Activated T-helper 1 cell treated with Interleukin-2 at 50 U/mL for 16 hours (primary cell): Measurements from ENCODE around the gene TNFRSF1A.
"Not testable (repeated sequence)": the region's sequence is repeated elsewhere in the genome, so short reads cannot be mapped to it uniquely, and the experiment has no call there.

Experiments
- DNase-seq: peaks from one replicate; pipeline ENCODE4 v3.0.0-alpha.2; 2020; ENCODE audit warnings: low read depth

The TNFRSF1A gene

DNA sequence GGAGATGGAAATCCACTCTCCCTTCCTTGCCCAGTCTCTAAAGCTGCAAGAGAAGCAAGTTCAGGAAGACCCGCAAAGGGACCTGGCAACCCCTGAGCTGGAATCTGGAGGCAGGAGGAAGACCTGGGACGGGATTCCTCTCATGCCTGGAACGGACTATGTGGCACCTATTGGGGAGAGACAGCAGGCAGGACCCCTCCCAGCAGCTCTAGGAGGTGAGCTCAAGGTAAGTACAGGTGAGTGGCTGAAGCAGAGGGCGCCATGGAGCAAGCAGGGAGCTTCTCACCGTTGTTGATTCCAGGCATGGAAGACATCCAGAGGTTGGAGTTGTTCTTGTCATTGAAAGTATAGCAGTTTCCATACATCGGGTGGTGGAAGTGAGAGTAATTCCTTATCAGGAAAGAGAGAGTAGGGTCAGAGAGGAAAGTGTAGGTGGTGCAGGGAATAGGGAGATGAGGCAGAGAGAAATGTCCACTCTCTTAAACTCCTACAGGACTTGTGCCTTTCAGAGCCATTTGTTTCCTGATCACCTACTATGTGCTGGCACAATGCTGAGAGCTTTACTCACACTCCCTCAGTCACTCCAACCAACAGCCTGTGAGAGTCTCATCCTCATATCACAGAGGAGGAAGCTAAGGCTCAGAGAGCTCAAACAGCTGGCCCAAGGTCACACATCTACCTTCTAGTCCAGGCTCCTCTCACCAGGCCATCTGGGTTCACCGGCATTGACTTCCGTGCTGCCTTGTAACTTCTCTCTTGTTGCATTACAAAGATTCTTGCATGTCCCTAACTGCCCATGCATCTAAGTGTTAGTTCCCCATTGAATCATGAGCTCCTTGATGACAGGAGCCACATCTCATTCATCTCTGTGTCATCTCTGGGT is 13.9 kb upstream of the TNFRSF1A start:
- no peak for DNase-seq

DNA sequence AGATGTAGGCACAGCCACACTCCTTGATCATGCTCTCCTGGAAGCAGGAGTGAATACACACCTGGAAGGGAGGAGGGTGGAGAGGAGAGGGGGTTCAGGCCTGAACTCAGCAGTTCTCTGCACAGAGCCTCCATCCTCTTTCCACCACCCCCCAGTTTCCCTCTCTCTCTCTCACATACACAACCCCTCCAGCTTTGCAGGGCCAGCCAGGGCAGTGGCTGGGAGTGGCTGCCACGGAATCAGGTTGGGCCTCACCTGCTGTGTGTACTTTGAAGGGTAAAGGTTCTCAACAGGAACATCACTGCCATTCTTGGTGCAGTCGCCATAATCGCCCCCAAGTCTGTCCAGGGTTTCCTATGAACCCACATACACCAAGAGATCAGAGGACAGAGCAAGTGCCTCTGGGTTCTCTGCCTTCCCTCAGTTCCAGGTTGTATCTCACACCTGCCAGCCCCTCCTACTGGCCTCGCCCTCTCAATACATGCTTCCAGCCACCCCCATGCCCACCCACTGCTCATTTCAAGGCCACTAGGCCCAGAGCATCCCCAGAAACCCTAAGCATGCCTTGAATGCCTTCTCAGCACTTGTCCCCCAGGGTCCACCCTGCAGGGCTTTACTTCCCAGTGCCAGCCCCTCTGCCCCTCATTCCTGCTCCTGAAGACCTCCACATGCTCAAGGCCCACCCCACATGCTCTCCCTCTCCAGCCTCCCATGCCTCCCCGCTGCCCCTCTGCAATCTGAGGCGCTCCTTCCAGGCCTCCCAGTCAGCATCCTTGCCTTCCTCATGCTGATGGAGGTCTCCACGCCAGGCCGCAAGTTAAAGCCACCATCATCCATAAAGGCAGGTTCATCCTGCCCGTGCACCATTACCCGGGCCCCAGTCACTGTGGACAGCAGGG is 12.9 kb upstream of the TNFRSF1A start:
- DNase-seq, result no peak

DNA sequence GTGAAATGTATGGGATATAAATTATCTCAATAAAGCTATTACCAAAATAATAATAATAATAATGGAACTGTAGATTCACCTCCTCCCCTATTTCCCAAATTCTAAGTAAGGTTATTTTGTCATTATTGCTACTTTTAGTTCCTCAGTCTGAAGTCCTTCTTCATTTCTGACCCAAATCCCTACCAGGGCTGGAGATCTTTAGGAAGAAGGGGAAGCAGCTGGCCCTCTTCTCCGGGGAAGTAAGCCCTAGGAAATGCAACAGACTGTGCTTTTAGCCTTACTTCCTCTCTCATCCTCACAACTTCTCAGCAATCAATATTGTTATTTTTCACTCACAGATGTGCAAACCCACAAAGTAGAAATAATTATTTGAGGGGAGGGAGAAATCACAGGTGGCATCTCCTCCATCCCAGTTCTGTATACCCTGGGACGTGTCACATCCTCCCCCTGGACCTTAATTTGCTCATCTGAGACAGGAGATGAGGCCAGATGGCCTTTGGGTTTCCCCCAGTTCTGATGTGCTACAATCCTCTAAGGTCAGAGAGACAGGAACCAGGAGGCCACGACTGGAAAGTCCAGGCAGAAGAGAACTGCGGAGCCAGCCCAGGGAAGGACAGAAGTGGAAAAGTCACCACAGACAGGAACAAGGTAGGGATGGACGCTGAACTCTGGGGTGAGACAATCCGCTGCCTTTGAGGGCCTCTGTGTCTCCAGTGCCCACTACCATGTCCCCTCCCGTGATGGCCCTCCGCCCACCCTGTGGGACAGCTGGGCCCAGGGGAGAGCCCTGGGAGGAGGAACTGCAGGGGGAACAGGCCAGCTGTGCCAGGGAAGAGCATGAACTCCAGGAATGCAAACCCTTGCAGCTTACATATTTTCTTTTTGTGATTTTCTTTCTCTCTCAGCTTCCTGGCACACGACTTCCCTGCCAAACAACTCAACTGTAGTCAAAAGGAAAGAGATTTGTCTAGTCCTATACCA is 10.6 kb upstream of the TNFRSF1A start:
- DNase-seq, result no peak

DNA sequence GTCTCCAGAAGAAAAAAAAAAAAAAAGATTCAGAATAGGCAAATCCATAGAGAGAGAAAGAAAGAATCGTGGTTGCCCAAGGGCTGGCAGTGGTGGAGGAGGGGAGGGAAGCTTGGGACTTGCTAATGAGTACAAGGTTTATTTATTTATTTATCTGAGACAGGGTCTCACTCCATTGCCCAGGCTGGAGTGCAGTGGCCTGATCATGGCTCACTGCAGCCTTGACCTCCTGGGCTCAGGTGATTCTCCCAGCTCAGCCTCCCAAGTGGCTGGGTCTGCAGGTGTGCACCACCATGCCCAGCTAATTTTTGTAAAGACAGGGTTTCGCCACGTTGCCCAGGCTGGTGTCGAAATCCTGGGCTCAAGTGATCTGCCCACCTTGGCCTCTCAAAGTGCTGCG is 9.7 kb upstream of the TNFRSF1A start:
- DNase-seq, result no peak

DNA sequence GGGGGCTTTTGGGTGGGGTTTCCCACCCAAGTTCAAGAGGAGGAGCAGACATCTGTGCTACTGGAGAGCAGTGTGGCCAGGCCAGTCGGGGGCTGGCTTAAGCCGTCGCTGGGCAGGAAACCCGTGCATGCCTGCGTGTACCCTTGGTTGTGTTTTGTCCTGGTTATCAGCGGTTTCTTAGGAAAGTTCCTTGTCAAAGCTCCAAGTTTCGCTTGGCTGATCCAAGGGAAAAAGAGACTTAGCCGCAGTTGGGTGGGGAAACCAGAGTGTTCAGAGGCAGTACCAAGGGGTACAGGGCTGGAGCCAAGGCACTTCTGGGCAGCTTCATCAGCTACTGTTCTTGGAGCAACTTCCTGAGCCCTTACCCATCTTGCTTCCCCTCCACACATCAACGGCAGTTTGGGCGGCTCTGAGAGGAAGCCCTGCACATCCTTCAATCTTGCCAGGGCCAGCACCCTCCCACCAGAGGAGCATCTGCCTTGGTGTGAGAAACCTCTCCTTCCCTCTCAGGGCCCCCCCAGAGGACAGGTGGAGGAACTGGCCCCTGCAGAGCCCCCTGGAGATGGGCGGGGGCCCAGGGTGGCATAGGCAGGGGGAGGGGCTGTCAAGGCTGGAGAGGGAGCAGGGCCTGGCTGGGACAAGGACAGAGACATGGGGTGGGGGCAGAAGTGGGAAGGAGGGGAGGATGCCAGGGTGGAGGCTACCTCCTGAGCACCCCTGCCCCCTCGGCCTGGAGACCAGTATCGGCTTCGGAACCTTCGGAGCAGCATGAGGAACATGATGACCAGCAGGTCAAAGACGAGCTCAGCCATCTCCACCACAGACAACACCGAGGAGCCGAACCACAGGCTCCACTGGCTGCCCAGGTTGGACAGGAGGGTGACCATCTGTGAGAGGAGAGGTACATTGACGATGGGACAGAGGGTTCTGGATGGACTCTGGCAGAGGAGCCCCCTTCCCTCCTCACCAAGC is 5.8 kb upstream of the TNFRSF1A start:
- no peak for DNase-seq

DNA sequence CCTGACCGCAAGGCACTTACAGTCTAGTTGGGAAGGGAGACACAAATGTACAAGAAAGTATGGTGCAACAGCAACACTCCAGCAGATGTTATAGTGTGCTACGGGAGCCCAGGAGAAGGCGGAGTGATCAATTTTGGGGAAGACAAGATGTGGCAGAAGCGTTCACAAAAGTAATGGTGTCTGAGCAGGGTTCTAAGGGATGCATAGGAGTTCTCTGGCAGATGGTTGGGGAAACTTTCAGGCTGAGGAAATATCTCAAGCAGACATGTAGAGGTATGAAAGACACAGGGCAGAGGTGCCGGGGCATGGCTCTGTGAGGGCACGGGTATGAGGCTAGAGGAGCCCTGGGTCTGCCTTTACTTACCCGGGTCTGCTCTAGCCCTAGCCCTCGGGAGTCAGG is 5.1 kb upstream of the TNFRSF1A start:
- no peak for DNase-seq

DNA sequence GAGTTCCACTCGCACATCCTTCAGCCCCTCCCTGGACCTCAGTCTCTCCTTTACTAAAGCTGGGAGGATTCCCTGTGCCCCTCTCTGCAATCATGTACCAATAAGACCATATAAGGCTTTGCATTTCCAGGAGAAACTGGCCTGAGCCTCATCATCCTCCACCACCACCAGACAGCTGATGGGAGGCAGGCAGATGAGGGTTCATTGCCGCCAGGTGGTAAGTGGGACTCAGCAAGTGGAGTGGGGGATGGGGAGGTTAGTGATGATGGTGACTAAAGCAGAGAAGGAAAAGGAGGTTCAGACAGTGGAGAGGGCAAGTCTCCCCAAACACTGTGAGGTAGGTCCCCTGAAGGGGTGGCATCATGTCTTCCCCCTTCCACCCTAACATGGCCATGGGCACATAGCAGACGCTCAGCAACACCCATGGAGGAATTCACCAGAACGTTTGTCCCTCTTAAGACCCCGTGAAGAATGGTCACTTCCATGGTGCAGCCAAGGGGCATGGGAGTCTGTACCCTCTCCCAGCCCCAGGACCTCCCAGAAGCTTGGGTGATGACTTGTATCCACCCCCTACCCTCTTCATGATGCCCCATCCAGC is 4.5 kb upstream of the TNFRSF1A start:
- no peak for DNase-seq

DNA sequence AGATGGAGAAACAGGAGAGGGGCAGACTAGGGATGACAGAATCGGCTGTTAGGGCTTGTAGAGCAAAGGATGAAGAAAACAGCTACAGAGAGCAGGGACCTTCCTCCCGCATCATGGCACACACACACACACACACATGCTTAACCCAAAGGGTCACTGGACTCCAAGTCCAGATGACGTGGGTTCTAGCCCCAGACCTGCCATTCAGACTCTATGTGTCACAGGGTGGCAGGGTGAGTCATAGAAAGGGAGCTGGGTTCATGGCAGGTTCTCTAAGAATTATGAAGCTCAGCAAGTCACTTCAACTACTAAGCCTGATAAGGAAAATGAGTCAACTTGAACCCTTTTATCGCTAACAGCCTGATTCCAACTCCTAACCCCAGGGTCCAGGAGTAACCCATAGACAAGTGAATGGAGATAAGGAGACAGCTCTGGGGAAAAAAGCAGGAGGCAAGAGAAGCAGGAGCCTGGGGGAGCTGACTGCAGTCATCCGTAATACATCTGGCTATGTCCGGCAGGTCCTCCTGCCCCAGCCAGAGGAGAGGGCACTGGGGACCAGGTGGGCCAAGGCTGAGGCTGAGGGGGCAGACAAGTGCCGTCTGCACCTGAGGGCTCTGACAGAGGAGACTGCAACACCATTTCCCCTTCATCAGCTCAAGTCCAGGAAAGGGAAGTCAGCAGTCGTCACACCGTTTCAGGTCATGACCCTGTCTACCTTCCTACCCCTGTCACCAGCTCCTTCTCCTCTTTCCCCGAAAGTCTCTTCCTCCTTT is 3.6 kb upstream of the TNFRSF1A start:
- no peak for DNase-seq

DNA sequence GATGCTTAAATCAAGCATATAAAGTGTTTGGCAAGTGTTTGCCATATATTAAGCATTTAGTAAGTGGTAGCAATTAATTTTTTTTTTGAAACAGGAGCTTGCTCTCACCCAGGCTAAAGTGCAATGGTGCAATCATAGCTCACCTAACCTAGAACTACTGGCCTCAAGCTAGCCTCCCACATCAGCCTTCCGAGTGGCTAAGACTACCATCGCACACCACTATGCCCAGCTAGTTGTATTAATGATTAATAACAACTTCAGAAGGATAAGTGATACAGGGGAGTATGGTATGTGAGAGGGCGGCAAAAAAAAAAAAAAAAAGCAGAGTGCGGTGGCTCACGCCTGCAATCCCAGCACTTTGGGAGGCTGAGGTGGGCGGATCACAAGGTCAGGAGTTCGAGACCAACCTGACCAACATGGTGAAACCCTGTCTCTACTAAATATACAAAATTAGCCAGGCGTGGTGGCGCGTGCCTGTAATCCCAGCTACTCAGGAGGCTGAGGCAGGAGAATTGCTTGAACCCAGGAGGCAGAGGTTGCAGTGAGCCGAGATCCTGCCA is 2.3 kb upstream of the TNFRSF1A start:
- DNase-seq, result not testable (repeated sequence)

DNA sequence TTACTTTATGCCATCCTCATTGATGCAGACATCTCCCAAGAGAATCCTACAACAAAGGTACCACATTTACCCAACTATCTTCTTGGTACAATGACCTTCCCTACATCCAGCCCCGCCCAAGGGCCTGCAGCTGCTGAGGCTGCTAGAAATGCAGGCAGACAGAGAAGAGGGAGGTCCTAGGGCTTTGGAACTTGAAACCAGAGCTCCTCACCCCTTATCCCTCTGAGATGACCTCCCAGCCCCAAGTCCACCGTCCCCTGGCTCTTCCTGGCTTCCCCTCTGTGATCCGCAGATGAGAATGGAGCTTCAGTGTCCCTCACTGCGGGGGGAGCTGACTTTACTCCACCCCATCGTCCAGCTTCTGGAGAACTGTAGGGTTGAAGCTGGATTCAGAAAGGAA is 1.6 kb upstream of the TNFRSF1A start:
- DNase-seq, result no peak

DNA sequence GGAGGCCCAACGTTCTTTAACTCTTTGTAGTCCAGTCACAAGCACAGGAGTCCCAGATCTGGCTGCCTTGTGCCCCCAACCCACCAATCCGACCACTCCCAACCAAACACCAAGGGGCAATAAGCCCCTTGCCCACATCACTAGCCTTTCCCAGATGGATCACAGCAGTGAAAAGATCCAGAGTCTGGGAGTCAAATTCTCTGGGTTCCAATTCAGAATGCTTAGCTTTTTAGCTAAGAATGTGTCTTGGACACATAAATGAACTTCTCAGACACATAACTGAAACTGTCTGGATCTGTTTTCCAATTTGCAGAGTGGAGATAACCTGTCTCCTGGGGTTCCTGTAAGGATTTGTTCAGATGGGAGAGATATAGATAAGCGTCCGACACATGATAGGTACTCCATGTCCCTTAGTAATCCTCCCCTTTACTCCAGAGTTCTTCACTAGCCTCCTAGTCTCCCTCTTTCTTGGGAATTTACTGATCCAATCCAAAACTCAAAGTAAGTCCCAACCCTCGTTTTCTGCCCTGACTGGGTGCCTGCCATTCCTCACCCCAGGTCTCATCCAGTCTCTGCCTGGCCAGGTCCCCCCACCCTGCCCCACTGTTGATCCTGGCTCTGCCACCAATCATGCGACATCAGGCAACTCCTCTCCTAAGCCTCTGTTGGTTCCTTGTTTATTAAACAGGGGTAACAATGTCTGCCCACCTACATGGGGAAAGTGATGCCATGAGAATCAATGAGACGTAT is 439 bp upstream of the TNFRSF1A start:
- no peak for DNase-seq

DNA sequence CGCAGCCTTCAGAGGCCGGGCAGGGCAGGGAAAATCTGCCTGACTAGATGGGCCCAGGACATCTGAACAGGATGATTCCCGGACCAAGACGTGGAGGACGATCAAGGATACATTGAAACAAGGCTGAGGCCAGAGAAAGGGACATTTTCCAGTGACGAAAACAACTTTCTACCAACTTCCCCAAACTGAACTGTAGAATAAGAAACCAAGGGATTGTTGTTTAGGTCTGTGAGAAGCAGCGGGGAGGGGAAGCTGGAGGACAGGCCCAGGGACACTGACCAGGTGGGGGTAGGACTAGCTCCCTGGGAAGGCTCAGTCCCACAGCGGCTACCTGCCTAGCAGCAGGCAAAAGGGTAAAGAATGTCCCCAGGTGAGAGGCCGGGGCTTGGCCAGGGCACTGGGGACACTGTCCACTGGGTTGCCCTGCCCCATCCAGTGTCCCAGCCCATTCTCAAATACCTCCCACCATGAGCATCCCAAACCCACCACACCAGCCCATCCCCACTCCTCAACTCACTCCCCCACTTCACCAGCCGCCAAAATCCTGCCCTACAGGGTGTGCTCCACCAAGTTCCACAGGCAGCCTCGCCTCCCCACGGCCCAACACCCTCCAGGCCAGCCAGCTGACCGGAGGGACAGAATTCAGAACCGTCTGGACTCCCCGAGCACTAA is 995 bp downstream of the TNFRSF1A start:
- DNase-seq, result no peak

DNA sequence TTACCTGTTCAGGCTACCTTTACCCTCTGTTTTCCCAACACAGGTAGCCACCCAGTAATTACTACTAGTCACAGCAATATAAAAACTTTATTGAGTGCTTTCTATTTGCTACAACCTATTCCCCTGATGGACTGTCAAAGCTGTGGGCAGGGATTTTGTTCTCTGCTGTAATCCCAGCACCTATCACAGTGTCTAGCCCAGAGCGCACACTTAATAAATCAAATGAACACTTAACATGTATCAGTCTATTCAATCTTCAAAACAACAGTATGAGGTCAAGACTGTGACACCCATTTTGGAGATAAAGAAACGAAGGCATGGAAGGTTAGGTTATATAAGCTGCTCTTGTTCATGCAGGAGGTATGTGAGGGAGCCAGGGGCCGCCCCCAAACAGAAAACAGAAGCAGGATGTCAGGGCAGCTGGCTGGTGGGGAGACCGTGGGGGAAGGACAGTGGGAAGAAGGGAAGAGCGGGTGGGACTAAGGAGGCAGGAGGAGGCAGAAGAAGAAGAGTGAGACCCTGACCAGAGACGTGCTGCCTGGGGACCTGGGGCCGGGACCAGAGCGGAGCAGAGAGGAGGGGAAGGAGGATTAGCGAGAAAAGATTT is 1.7 kb downstream of the TNFRSF1A start:
- DNase-seq, result no peak

DNA sequence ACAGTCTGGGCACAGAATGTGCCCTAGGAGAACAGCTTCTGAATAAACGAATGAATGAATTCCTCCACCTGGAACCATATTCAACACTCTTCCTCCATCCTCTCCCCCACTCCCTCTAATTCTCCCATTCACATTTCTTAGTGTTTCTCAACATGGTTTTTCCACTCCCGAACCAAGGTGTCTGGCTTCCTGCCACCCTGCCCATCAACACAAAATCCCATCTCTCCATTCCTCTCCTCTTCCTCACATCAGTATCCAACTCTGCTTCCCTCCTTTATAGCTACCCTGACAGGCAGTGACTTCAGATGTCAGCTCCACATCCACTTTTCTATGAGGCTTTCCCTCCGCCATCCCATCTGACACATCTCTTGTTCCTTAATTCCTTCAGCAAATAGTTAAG is 2.9 kb downstream of the TNFRSF1A start:
- DNase-seq, result no peak

DNA sequence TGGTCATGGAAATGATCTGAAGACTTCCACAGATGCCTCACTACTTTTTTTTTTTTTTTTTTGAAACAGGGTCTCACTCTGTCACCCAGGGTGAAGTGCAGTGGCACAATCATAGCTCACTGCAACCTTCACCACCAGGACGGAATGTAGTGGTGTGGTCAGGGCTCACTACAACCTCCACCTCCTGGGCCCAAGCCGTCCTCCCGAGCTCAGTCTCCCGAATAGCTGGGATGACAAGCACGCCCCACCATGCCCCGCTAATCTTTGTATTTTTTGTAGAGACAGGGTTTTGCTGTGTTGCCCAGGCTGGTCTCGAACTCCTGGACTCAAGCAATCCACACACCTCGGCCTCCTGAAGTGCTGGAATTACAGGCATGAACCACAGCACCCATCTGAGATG is 3.3 kb downstream of the TNFRSF1A start:
- not testable (repeated sequence) for DNase-seq

DNA sequence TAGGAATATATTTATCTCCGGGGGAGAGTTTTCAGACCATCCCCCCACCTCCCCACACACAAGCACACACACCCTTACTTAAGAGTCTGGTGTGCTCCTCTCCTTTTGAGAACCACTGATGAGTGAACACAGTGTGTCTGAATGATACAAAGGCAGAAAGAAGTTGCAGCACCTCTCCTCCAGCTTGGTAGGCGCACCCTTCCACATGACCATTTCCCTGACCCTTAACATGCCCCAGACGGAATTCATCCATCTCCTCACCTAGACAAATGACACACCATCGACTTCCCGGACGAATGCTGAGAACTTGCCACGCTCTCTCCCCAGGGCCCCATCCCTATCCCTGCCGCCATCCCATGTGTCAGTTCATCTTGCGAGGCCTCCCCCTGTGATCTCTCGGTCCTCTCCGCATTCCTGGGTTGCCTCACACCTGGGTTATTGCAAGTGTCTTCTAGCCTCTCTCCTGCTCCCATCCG is 3.9 kb downstream of the TNFRSF1A start:
- DNase-seq, result no peak
